IMR-90 (cell line): Measurements from ENCODE around the gene ACADS.

Experiments
- BHLHE40 ChIP-seq: fragments of 150-350 bp; IDR thresholded peaks from 2 replicates; pipeline ENCODE4 v1.6.1; 2016; ENCODE audit warnings: mild to moderate bottlenecking, low read depth, low read length
- CEBPB ChIP-seq: IDR thresholded peaks from 2 replicates; pipeline ENCODE4 v1.6.1; 2012; ENCODE audit warnings: low read depth, low read length, improper control_type of control experiment
- CTCF ChIP-seq: conservative IDR thresholded peaks from 2 replicates; pipeline ENCODE4 v1.5.1; 2012; ENCODE audit warnings: mild to moderate bottlenecking, low read depth, low read length, improper control_type of control experiment
- FOS ChIP-seq: fragments of 150-350 bp; IDR thresholded peaks from 2 replicates; pipeline ENCODE4 v1.6.1; 2016; ENCODE audit warnings: low read depth, low read length
- MAFK ChIP-seq: IDR thresholded peaks from 2 replicates; pipeline ENCODE4 v1.6.1; 2012; ENCODE audit warnings: low read depth, low read length, improper control_type of control experiment
- MAZ ChIP-seq: IDR thresholded peaks from 2 replicates; pipeline ENCODE4 v1.6.1; 2012; ENCODE audit warnings: low read depth, mild to moderate bottlenecking, low read length, improper control_type of control experiment, moderate library complexity, borderline replicate concordance
- MXI1 ChIP-seq: IDR thresholded peaks from 2 replicates; pipeline ENCODE4 v1.6.1; 2012; ENCODE audit warnings: low read depth, mild to moderate bottlenecking, low read length, moderate library complexity, borderline replicate concordance
- POLR2A ChIP-seq: IDR thresholded peaks from 2 replicates; pipeline ENCODE4 v1.6.1; 2012; ENCODE audit warnings: mild to moderate bottlenecking, low read depth, low read length
- RAD21 ChIP-seq: IDR thresholded peaks from 2 replicates; pipeline ENCODE4 v1.6.1; 2012; ENCODE audit warnings: low read length, improper control_type of control experiment
- RCOR1 ChIP-seq: IDR thresholded peaks from 2 replicates; pipeline ENCODE4 v1.6.1; 2012; ENCODE audit warnings: mild to moderate bottlenecking, low read length, improper control_type of control experiment; ENCODE audit not compliant: insufficient replicate concordance
- RFX5 ChIP-seq: IDR thresholded peaks from 2 replicates; pipeline ENCODE4 v1.8.0; 2012; ENCODE audit warnings: low read depth, mild to moderate bottlenecking, low read length, moderate library complexity
- SMC3 ChIP-seq: fragments of 150-350 bp; IDR thresholded peaks from 2 replicates; pipeline ENCODE4 v1.6.1; 2016; ENCODE audit warnings: low read depth, mild to moderate bottlenecking, antibody characterized with exemption, low read length, moderate library complexity
- USF2 ChIP-seq: fragments of 150-350 bp; IDR thresholded peaks from 2 replicates; pipeline ENCODE4 v1.6.1; 2017; ENCODE audit warnings: mild to moderate bottlenecking, antibody characterized with exemption, low read length, low read depth
- TF ChIP-seq, protein P1 (sequence below): fragments of 150-350 bp; IDR thresholded peaks from 2 replicates; pipeline ENCODE4 v1.6.1; 2016; ENCODE audit warnings: low read depth, mild to moderate bottlenecking, low read length, moderate library complexity, borderline replicate concordance

DNA sequence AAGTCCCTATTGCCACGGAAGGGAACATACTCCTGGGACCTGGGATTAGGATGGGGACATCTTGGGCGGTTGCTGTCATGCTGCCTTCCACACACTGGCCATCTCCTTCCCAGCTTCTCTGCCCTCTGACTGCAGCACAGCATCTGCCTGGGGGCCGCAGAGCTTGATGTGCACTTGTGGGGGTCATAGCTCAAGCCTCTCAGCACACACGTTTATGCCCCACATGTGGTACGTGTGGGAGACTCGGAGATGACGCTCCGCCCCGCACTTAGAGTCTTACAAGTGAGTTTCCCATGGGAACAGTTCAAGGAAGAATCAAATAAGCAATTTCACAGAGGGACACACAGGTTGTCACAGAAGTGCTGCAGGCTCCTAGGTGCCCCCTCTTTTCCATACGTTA lies 8.6 kb downstream of the ACADS start:
- TF ChIP-seq CTCF, result no peak
- TF ChIP-seq RAD21, result no peak
- TF ChIP-seq POLR2A, result no peak
- TF ChIP-seq RCOR1, result no peak
- no peak for TF ChIP-seq CEBPB
- no peak for TF ChIP-seq RFX5
- TF ChIP-seq, protein P1, sequence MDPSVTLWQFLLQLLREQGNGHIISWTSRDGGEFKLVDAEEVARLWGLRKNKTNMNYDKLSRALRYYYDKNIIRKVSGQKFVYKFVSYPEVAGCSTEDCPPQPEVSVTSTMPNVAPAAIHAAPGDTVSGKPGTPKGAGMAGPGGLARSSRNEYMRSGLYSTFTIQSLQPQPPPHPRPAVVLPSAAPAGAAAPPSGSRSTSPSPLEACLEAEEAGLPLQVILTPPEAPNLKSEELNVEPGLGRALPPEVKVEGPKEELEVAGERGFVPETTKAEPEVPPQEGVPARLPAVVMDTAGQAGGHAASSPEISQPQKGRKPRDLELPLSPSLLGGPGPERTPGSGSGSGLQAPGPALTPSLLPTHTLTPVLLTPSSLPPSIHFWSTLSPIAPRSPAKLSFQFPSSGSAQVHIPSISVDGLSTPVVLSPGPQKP, result no peak
- no peak for TF ChIP-seq BHLHE40
- TF ChIP-seq MXI1, result no peak
- no peak for TF ChIP-seq USF2
- no peak for TF ChIP-seq SMC3
- no peak for TF ChIP-seq FOS
- TF ChIP-seq MAFK, result no peak
- no peak for TF ChIP-seq MAZ
